Adrenal gland (tissue), 19 donors: ENCODE data around the gene KHDRBS2. TPM values are rescaled to one million over a fixed set of nuclear protein-coding genes. Genes with fewer than 3 reads are reported as not detected.

Source experiments
- DNase-seq, 7 donors: peaks; one replicate each; pipeline ENCODE4 v3.0.0-alpha.2; 2019 to 2020
- H3K27ac ChIP-seq, 5 donors: fragments of 200-600 bp; sonication (generic) in 4 of 5; 1 replicate in 3 of 5; 2 replicates in 2 of 5; pipeline versions ENCODE4 v1.5.1 to v1.8.0; 2016 to 2020; ENCODE audit warnings: mild to moderate bottlenecking in 1 of 5
- H3K27me3 ChIP-seq: fragments of 200-600 bp; 2 replicates; pipeline ENCODE4 v1.8.0; 2021
- H3K36me3 ChIP-seq, 2 donors: fragments of 200-600 bp; replicated peaks in 1 of 2; 1 replicate in 1 of 2; 2 replicates in 1 of 2; pipeline versions ENCODE4 v1.5.1 to v1.8.0; 2018 to 2022
- H3K4me1 ChIP-seq, 2 donors: fragments of 200-600 bp; replicated peaks in 1 of 2; 1 replicate in 1 of 2; 2 replicates in 1 of 2; pipeline versions ENCODE4 v1.5.1 to v1.8.0; 2018 to 2021
- H3K4me3 ChIP-seq, 4 donors: fragments of 200-600 bp; sonication (generic) in 3 of 4; one replicate each; pipeline ENCODE4 v1.5.1; 2016 to 2018
- H3K9me3 ChIP-seq, 3 donors: fragments of 200-600 bp; sonication (generic) in 1 of 3; replicated peaks in 1 of 3; 1 replicate in 2 of 3; 2 replicates in 1 of 3; pipeline versions ENCODE4 v1.5.1 to v1.8.0; 2016 to 2021
- CTCF ChIP-seq, 6 experiments: fragments of 450-650 bp in 4 of 6; fragments of 200-600 bp in 2 of 6; sonication (generic) in 1 of 6; IDR thresholded peaks; 1 replicate in 5 of 6; 2 replicates in 1 of 6; pipeline versions ENCODE4 v1.5.1 to v1.8.0; 2016 to 2021; ENCODE audit warnings: antibody characterized with exemption in 6 of 6, mild to moderate bottlenecking in 2 of 6, moderate library complexity in 1 of 6
- POLR2A ChIP-seq, 2 donors: fragments of 450-650 bp; IDR thresholded peaks; one replicate each; pipeline ENCODE4 v1.6.1; 2017; ENCODE audit warnings: antibody characterized with exemption in 2 of 2, mild to moderate bottlenecking in 2 of 2, moderate library complexity in 1 of 2
- WGBS, 4 donors: extraction: QIAGEN DNeasy Blood & Tissue Kit in 2 of 4; methylation state at CpG; one replicate each; pipeline versions ENCODE4 v1.1.5 to v1.1.7; 2013 to 2017; 5-methylcytosine and 5-hydroxymethylcytosine counted together
- intact Hi-C, 2 donors: fragments of 100-400 bp; cut with DNase I; formaldehyde crosslinking; loops; one replicate each; pipeline versions ENCODE4 v1.14.1 to v1.15.0; 2022 to 2023
- long read RNA-seq, 10 donors: library from polyadenylated mRNA in 3 of 10; unstranded in 2 of 10; stranded (forward) in 1 of 10; transcript quantifications; one replicate each; pipeline ENCODE4 v2.0.0 and lab custom pipeline, GENCODE V29; 2021 to 2026
- polyA plus RNA-seq, 3 donors: library from polyadenylated mRNA; stranded (reverse); fragments of 200-250 nt in 2 of 3; fragments of 350-450 nt in 1 of 3; fragmentation: Illumina TruSeq in 1 of 3; extraction: RNeasy Lipid Tissue Mini Kit (QIAGEN cat#74804) in 1 of 3; gene quantifications; one replicate each; pipeline ENCODE4 v1.2.3, GENCODE V29; 2013 to 2014
- total RNA-seq, 9 donors: library from RNA; depleted of rRNA in 4 of 9; stranded (reverse); fragments of >200 nt in 4 of 9; fragments of 120-200 nt in 1 of 9; fragmentation: NEBNext Ultra II Directional in 1 of 9; extraction: Animal tissue kit (Norgen Biotek cat#: 25700) in 1 of 9; gene quantifications; one replicate each; pipeline versions ENCODE4 v1.1.0 to v1.2.4, GENCODE V29; 2013 to 2023
- donor health status: healthy with polysubstance abuse.
- donor health status: Bipolar disorder and iron deficiency.
- donor health status: DM: yes; HTN: yes; CAD: no.
- donor health status: DM: no; HTN: no; CAD: no.
- donor health status: DM: no; HTN: no; CAD: no.
- donor health status: DM: yes; HTN: yes; CAD: no.

KHDRBS2 gene
- total RNA-seq (1 to 10 TPM in 7 of 9 donors, under 1 TPM in 2; 0.42 to 4.7 (median 3.0) TPM), polyA plus RNA-seq (1 to 10 TPM in 1 of 3 donors, under 1 TPM in 2; 0.64 to 1.0 (median 0.81) TPM)
- long read RNA-seq, donor 1 = 0 reads
- long read RNA-seq, donor 2 = 0 reads
- long read RNA-seq, donor 3 = 0 reads
- long read RNA-seq, donor 4 = 0 reads
- long read RNA-seq, donor 5, partial matches to known transcripts = 1 of 10 reads
- long read RNA-seq, donor 5, other reads (novel, unspliced or antisense) = 5 of 10 reads
- long read RNA-seq, donor 6 = 0 reads
- long read RNA-seq, donor 7 = 0 reads
- long read RNA-seq, donor 8 = 0 reads
- long read RNA-seq, donor 9 = 0 reads
- long read RNA-seq, donor 10 = 0 reads

GRCh38 chr6:62285612-62286469 is at the start of gene KHDRBS2:
Gene KHDRBS2, minus strand, starts transcription at chr6:62286225.
- Histone ChIP-seq H3K27me3 (no peaks in the 10 kb centered on the region), H3K27ac (peak within 1 kb of the TSS in 1 of 5 donors; percentile 77), H3K9me3 (no peaks in the 10 kb centered on the region), H3K4me3 (peak within 1 kb of the TSS in 3 of 4 donors; percentile 27 to 56 (median 33)), H3K4me1 (no peaks in the 10 kb centered on the region), H3K36me3 (no peaks in the 10 kb centered on the region)
- 1 to 2% (median 1%) methylated on average over 25 to 66 of the region's 66 CpGs for WGBS, 4 donors
- intact Hi-C loops = loop anchor here in 1 of 2 donors (10.0 kb wide), 1 partner anchor 481 kb away; no protein-coding TSS in a partner anchor
- peak; percentile 92 to 96 (median 93) for DNase-seq
- no peak for TF ChIP-seq CTCF (IDR thresholded peaks at IDR 0.05)
- TF ChIP-seq POLR2A (IDR thresholded peaks at IDR 0.05) = peak in 1 of 2 donors; percentile 58

DNA sequence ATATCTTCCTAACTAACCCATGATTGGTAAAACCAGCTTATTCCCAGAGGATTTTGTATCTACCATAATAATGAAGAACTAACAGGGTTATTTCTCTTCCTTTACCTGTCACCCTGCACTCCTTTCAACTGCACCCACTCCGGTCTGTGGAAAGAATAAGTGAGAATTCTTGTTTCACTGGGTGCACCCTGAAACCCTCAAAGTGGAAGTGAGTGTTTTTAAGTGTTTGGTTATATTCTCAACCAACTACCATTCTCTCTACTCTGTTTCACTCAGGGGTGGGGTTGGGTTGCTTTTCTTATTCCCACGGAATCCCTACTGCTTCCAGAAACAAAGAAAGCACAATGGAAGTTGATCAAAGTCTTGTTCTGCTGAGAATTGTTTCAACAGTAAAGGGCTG is 42.6 kb upstream of the KHDRBS2 start:
- intact Hi-C loops = no loop called here
- no peak overlapping the region for H3K27ac ChIP-seq
- TF ChIP-seq POLR2A (IDR thresholded peaks at IDR 0.05) (no peak), CTCF (IDR thresholded peaks at IDR 0.05) (no peak)
- H3K9me3 ChIP-seq = no peaks in the 10 kb centered on the region
- no peaks in the 10 kb centered on the region for H3K36me3 ChIP-seq
- 78 to 88% (median 82%) methylated on average over 2 of the region's 2 CpGs for WGBS, 4 donors
- no peak for DNase-seq
- no peaks in the 10 kb centered on the region for H3K27me3 ChIP-seq
- H3K4me1 ChIP-seq = no peaks in the 10 kb centered on the region
- no peak overlapping the region for H3K4me3 ChIP-seq

- TF ChIP-seq POLR2A (IDR thresholded peaks at IDR 0.05) (no peak), CTCF (IDR thresholded peaks at IDR 0.05) (no peak)
- no peak overlapping the region for H3K4me3 ChIP-seq
- no peaks in the 10 kb centered on the region for H3K4me1 ChIP-seq
- no peak overlapping the region for H3K27ac ChIP-seq
- DNase-seq = no peak
- H3K9me3 ChIP-seq = no peaks in the 10 kb centered on the region
- WGBS, 4 donors = 47 to 64% (median 62%) methylated on average over 4 of the region's 4 CpGs
- H3K27me3 ChIP-seq = no peaks in the 10 kb centered on the region
- intact Hi-C loops = no loop called here
- no peaks in the 10 kb centered on the region for H3K36me3 ChIP-seq
These were observed 38.8 kb upstream of the KHDRBS2 start for GRCh38 chr6:62324834-62325233.

- Histone ChIP-seq H3K4me3 (no peak overlapping the region), H3K27me3 (no peaks in the 10 kb centered on the region), H3K36me3 (no peaks in the 10 kb centered on the region), H3K27ac (no peak overlapping the region), H3K4me1 (no peaks in the 10 kb centered on the region), H3K9me3 (no peaks in the 10 kb centered on the region)
- DNase-seq = no peak
- TF ChIP-seq CTCF (IDR thresholded peaks at IDR 0.05) = no peak
- TF ChIP-seq POLR2A (IDR thresholded peaks at IDR 0.05) = no peak
- intact Hi-C loops = no loop called here
- WGBS, 4 donors = 63 to 71% (median 65%) methylated on average over 7 of the region's 7 CpGs
These were observed 37.9 kb upstream of the KHDRBS2 start for GRCh38 chr6:62323818-62324431.
